ENCODE data around the gene ALK. TPM values are rescaled to one million over a fixed set of nuclear protein-coding genes. Genes with fewer than 3 reads are reported as not detected.
A peak's percentile ranks its signal among the peaks of the same experiment; 100 is the strongest.

Gene ALK
- total RNA-seq, 4 donors from 2014 or later, result 0.83 to 1.6 (median 1.2) TPM

DNA sequence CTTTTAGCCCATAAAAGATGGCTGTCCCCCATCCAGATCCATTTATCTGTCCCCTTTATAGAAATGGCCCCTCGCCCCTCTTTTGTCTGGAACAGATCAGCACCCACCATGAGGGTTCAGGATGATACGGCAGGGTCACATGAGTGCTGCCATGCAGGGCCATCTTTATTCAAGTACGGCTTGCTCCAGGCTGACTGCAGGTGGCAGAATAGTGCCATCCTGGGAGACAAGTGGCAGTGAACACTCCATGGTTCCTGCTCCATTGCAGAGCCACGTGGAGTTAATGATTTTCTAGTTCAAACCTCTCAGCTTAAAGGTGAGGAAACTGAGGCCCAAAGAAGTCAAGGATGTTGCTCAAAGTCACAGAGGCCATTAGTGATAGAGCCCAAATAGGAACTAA, 625.5 kb downstream of the ALK start:
- 45% methylated on average over 4 of the region's 4 CpGs for WGBS
- DNase-seq (ENCODE audit: extremely low spot score), result no peak
- Histone ChIP-seq H3K4me1 (no peaks in the 10 kb centered on the region), H3K4me3 (no peak overlapping the region), H3K27ac (replicated peaks in 1 of 4) (no peak overlapping the region), H3K27me3 (peaks cover 0 to 16% (median 0%) of the 10 kb centered on the region in 4 donors), H3K36me3 (no peaks in the 10 kb centered on the region), H3K9me3 (peaks cover 0 to 6% (median 0%) of the 10 kb centered on the region in 4 donors)
- TF ChIP-seq POLR2AphosphoS5 (IDR thresholded peaks at IDR 0.05), result no peak
- no peak for TF ChIP-seq POLR2A (IDR thresholded peaks at IDR 0.05; ENCODE audit: low read depth)
- TF ChIP-seq EP300 (IDR thresholded peaks at IDR 0.05), result no peak
- intact Hi-C loops (cut with DNase I), result no loop called here

DNA sequence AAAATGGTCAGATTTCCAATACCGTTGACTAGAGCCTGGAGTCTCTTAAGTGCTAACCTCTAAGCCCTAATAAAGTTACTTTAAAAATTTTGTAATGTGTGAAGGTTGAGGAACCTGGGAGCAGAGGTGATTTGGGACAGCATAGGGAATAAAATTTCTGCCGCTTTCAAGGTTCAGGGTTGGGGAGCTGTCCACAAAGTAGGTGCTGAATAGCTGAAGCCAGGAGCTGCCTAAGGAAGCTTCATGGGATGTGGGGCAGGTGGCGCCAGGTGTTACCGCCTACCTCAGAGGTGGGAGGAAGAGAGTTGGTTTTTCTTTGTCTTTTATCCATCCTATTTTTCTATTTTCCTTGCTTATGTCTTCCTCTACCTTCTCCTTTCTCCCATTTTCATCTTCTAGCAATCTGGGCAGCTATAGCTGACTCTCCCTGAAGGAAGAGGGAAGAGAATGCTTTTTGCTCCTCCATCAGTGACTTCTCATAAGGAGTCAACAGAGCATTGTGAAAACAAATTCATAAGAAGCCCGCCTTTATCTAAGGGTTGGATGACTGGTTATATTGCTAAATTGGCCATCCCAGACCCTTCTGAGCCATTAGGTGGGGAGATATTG, 627.5 kb downstream of the ALK start:
- TF ChIP-seq POLR2A (IDR thresholded peaks at IDR 0.05; ENCODE audit: low read depth) (no peak), EP300 (IDR thresholded peaks at IDR 0.05) (no peak), POLR2AphosphoS5 (IDR thresholded peaks at IDR 0.05) (no peak)
- TF ChIP-seq, protein P1, sequence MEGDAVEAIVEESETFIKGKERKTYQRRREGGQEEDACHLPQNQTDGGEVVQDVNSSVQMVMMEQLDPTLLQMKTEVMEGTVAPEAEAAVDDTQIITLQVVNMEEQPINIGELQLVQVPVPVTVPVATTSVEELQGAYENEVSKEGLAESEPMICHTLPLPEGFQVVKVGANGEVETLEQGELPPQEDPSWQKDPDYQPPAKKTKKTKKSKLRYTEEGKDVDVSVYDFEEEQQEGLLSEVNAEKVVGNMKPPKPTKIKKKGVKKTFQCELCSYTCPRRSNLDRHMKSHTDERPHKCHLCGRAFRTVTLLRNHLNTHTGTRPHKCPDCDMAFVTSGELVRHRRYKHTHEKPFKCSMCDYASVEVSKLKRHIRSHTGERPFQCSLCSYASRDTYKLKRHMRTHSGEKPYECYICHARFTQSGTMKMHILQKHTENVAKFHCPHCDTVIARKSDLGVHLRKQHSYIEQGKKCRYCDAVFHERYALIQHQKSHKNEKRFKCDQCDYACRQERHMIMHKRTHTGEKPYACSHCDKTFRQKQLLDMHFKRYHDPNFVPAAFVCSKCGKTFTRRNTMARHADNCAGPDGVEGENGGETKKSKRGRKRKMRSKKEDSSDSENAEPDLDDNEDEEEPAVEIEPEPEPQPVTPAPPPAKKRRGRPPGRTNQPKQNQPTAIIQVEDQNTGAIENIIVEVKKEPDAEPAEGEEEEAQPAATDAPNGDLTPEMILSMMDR (IDR thresholded peaks at IDR 0.05), result no peak
- no peak for DNase-seq (ENCODE audit: extremely low spot score)
- Histone ChIP-seq H3K4me3 (no peak overlapping the region), H3K27ac (replicated peaks in 1 of 4) (no peak overlapping the region), H3K27me3 (peaks cover 0 to 27% (median 0%) of the 10 kb centered on the region in 4 donors), H3K36me3 (no peaks in the 10 kb centered on the region), H3K9me3 (peaks cover 0 to 6% (median 0%) of the 10 kb centered on the region in 4 donors), H3K4me1 (no peaks in the 10 kb centered on the region)
- WGBS, result 18% methylated on average over 5 of the region's 5 CpGs
- intact Hi-C loops (cut with DNase I), result no loop called here

DNA sequence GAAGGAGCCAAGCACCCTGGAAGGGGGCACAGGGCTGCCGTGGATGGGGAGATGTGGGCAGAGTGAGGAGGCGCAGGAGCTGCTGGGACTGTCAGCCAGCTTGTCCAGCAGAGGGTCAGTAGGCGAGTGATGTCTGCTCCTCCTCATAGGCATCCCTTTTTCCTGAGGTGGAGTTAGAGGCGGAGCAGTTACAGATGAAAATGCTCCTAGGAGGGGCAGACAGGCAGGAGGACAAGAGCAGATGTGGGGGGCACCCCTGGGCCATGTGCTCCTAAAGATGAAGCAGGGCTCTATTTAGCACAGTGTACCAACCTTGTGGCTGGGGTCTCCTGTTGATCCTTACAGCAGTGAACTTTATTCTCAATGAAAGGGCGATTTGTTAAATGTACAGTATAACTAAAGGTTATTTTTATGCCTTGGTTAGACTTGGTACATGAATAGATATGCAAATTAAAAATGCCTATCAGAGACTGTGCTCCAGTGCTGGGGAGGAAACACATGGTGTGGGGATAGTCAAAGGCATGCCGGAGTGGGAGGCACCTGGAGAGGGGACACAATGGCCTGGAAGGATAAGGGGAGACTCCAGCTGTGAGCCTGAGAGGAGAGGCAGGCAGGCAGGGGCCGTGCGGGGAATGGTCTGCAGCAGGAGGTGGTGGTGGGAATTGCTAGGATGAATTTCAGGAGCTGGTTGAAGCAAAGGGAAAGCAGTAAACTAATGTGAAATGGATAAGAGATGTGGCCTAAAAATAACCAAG, 630.9 kb downstream of the ALK start:
- WGBS, result 61% methylated on average over 8 of the region's 8 CpGs
- peaks cover 0 to 21% (median 0%) of the 10 kb centered on the region in 4 donors for H3K27me3 ChIP-seq
- TF ChIP-seq POLR2AphosphoS5 (IDR thresholded peaks at IDR 0.05) (no peak), EP300 (IDR thresholded peaks at IDR 0.05) (no peak), POLR2A (IDR thresholded peaks at IDR 0.05; ENCODE audit: low read depth) (no peak)
- TF ChIP-seq, protein P1 (IDR thresholded peaks at IDR 0.05), result no peak

DNA sequence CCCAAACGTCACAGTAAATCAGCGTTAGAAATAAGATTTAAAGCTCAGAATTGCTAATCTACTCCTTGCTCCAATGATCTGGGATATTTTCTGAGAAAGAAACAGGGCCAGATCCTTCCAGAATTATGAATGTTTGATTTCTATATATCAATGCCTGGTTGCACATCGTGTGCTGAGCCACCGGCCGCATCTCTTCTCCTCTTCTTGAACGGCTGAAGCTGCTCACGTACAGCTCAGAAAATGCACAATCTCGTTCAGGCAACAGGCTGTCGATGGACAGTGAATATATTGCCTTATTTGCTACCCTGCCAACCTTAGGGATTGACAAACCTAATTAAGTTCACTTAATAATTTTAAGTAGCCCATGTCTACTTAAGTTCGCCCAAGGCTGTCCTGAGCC, 636.7 kb downstream of the ALK start:
- TF ChIP-seq POLR2AphosphoS5 (IDR thresholded peaks at IDR 0.05) (no peak), POLR2A (IDR thresholded peaks at IDR 0.05; ENCODE audit: low read depth) (no peak), EP300 (IDR thresholded peaks at IDR 0.05) (no peak)
- TF ChIP-seq, protein P1 (IDR thresholded peaks at IDR 0.05), result no peak
- whole genome bisulfite sequencing, result 93% methylated on average over 10 of the region's 10 CpGs

More for the DNA sequence above, 630.9 kb downstream of the ALK start:
- DNase-seq (ENCODE audit: extremely low spot score), result no peak
- intact Hi-C loops (cut with DNase I), result no loop called here
- H3K27ac ChIP-seq (replicated peaks in 1 of 4), result no peak overlapping the region
- H3K36me3 ChIP-seq, result no peaks in the 10 kb centered on the region
- no peak overlapping the region for H3K4me3 ChIP-seq
- H3K4me1 ChIP-seq, result no peaks in the 10 kb centered on the region
- peaks cover 0 to 6% (median 0%) of the 10 kb centered on the region in 4 donors for H3K9me3 ChIP-seq

DNA sequence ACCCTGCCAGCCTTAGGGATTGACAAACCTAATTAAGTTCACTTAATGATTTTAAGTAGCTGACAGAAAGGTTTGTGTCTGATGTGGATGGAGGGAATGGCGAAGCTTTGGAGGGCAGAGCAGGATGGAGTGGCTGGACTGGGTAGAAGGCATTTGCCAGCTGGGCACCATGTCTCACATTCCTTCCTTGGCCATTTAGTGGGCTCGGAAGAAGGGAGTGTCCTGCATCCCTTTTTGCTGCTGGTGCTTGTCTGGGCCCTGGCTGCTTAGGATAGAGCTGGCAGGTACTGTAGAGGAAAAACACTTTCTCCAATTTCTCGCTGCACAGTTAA, 639.5 kb downstream of the ALK start:
- no peaks in the 10 kb centered on the region for H3K9me3 ChIP-seq
- H3K4me3 ChIP-seq, result peak overlapping the region in 2 of 4 donors; percentile 6 to 28
- H3K36me3 ChIP-seq, result no peaks in the 10 kb centered on the region
- H3K27me3 ChIP-seq, result peaks cover 0 to 6% (median 0%) of the 10 kb centered on the region in 4 donors
- intact Hi-C loops (cut with DNase I), result no loop called here
- peaks cover 0 to 17% (median 13%) of the 10 kb centered on the region in 4 donors for H3K4me1 ChIP-seq
- TF ChIP-seq EP300 (IDR thresholded peaks at IDR 0.05), result no peak
- no peak for TF ChIP-seq POLR2A (IDR thresholded peaks at IDR 0.05; ENCODE audit: low read depth)
- TF ChIP-seq, protein P1 (IDR thresholded peaks at IDR 0.05), result no peak
- no peak for TF ChIP-seq POLR2AphosphoS5 (IDR thresholded peaks at IDR 0.05)
- H3K27ac ChIP-seq (replicated peaks in 1 of 4), result no peak overlapping the region
- 88% methylated on average over 3 of the region's 3 CpGs for whole genome bisulfite sequencing
- no peak for DNase-seq (ENCODE audit: extremely low spot score)

More for the DNA sequence above, 636.7 kb downstream of the ALK start:
- no peak for DNase-seq (ENCODE audit: extremely low spot score)
- intact Hi-C loops (cut with DNase I), result no loop called here
- Histone ChIP-seq H3K36me3 (no peaks in the 10 kb centered on the region), H3K9me3 (no peaks in the 10 kb centered on the region), H3K27me3 (peaks cover 0 to 8% (median 0%) of the 10 kb centered on the region in 4 donors), H3K27ac (replicated peaks in 1 of 4) (no peak overlapping the region), H3K4me3 (no peak overlapping the region), H3K4me1 (peaks cover 0 to 17% (median 13%) of the 10 kb centered on the region in 4 donors)

All from esophagus muscularis mucosa (tissue), 4 donors.